NB4 (cell line): Measurements from ENCODE around the gene ACOXL.

Experiments
- CTCF ChIP-seq: IDR thresholded peaks from one replicate; pipeline ENCODE4 v1.5.1; 2012; ENCODE audit warnings: low read depth, low read length
- TF ChIP-seq, protein P1 (sequence below): IDR thresholded peaks from 2 replicates; pipeline ENCODE4 v1.6.1; 2011; ENCODE audit warnings: low read depth, low read length

- TF ChIP-seq CTCF = no peak
- TF ChIP-seq, protein P1, sequence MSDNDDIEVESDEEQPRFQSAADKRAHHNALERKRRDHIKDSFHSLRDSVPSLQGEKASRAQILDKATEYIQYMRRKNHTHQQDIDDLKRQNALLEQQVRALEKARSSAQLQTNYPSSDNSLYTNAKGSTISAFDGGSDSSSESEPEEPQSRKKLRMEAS = no peak
Observed at GRCh38 chr2:110727923-110728322, 4.5 kb upstream of the ACOXL start.
